NCI-H2196 treated with DMSO at 0.1 percent for 48 hours (cell line): ENCODE measurements around the gene MYH6.
"Not testable (repeated sequence)": the region's sequence is repeated elsewhere in the genome, so short reads cannot be mapped to it uniquely, and the experiment has no call there.

Experiments used
- DNase-seq: peaks from one replicate; lab custom pipeline; 2025; ENCODE audit not compliant: unreplicated experiment; lab: John Stamatoyannopoulos, UW

MYH6 gene

GRCh38 chr14:23399591-23399990 lies 8.5 kb downstream of the MYH6 start:
- no peak for DNase-seq

GRCh38 chr14:23399136-23399535 lies 8.9 kb downstream of the MYH6 start:
- DNase-seq: no peak

GRCh38 chr14:23398348-23398747 lies 9.7 kb downstream of the MYH6 start:
- DNase-seq: peak; percentile 92

- DNase-seq: no peak
Observed at GRCh38 chr14:23396781-23397407, 11.2 kb downstream of the MYH6 start.

- DNase-seq: no peak
Observed at GRCh38 chr14:23396126-23396525, 11.9 kb downstream of the MYH6 start.

GRCh38 chr14:23392613-23393012 lies 15.5 kb downstream of the MYH6 start:
- DNase-seq: no peak

- DNase-seq: not testable (repeated sequence)
Observed at GRCh38 chr14:23389871-23390270, 18.2 kb downstream of the MYH6 start.

- no peak for DNase-seq
Observed at GRCh38 chr14:23389396-23389795, 18.7 kb downstream of the MYH6 start.

GRCh38 chr14:23388996-23389395 lies 19.1 kb downstream of the MYH6 start:
- no peak for DNase-seq

- no peak for DNase-seq
Observed at GRCh38 chr14:23387916-23388882, 19.9 kb downstream of the MYH6 start.

GRCh38 chr14:23386999-23387398 lies 21.1 kb downstream of the MYH6 start:
- DNase-seq: no peak

- not testable (repeated sequence) for DNase-seq
Observed at GRCh38 chr14:23386266-23386657, 21.8 kb downstream of the MYH6 start.

- DNase-seq: no peak
Observed at GRCh38 chr14:23385642-23386265, 22.3 kb downstream of the MYH6 start.

- no peak for DNase-seq
Observed at GRCh38 chr14:23385244-23385641, 22.8 kb downstream of the MYH6 start.

- DNase-seq: no peak
Observed at GRCh38 chr14:23384364-23385080, 23.6 kb downstream of the MYH6 start.

GRCh38 chr14:23382731-23383440 lies 25.2 kb downstream of the MYH6 start:
- no peak for DNase-seq

GRCh38 chr14:23382276-23382675 lies 25.8 kb downstream of the MYH6 start:
- DNase-seq: no peak

GRCh38 chr14:23381871-23382270 lies 26.2 kb downstream of the MYH6 start:
- DNase-seq: peak; percentile 85

- no peak for DNase-seq
Observed at GRCh38 chr14:23380976-23381375, 27.1 kb downstream of the MYH6 start.

- DNase-seq: no peak
Observed at GRCh38 chr14:23380197-23380914, 27.7 kb downstream of the MYH6 start.
